H9 (cell line): ENCODE data around the gene FBXL16. TPM values are rescaled to one million over a fixed set of nuclear protein-coding genes. Genes with fewer than 3 reads are reported as not detected.

ENCODE experiments used
- DNase-seq: peaks from one replicate; pipeline ENCODE4 v3.0.0-alpha.2; 2017
- H2AFZ ChIP-seq: one replicate; pipeline ENCODE4 v1.6.1; 2013; ENCODE audit warnings: mild to moderate bottlenecking, low read length, control low read depth, moderate library complexity
- H2AK5ac ChIP-seq: 2 replicates; pipeline ENCODE4 v1.6.1; 2013; ENCODE audit warnings: low read length, control low read depth, mixed read lengths; ENCODE audit not compliant: insufficient read length
- H2BK120ac ChIP-seq: one replicate; pipeline ENCODE4 v1.6.1; 2013; ENCODE audit warnings: low read depth, mild to moderate bottlenecking, low read length, control low read depth, inconsistent platforms; ENCODE audit not compliant: poor library complexity, severe bottlenecking
- H2BK12ac ChIP-seq: 2 replicates; pipeline ENCODE4 v1.6.1; 2013; ENCODE audit warnings: low read length, control low read depth, mixed read lengths, low read depth; ENCODE audit not compliant: insufficient read length
- H2BK15ac ChIP-seq: 2 replicates; pipeline ENCODE4 v1.6.1; 2013; ENCODE audit warnings: low read depth, low read length, control low read depth
- H2BK20ac ChIP-seq: one replicate; pipeline ENCODE4 v1.6.1; 2013; ENCODE audit warnings: low read depth, mild to moderate bottlenecking, low read length, control low read depth, inconsistent platforms; ENCODE audit not compliant: poor library complexity, severe bottlenecking
- H2BK5ac ChIP-seq: 2 replicates; pipeline ENCODE4 v1.6.1; 2013; ENCODE audit warnings: low read length, control low read depth, mixed read lengths; ENCODE audit not compliant: insufficient read length
- H3K14ac ChIP-seq: 2 replicates; pipeline ENCODE4 v1.6.1; 2013; ENCODE audit warnings: low read length, control low read depth; ENCODE audit not compliant: insufficient read depth
- H3K18ac ChIP-seq: 2 replicates; pipeline ENCODE4 v1.6.1; 2013; ENCODE audit warnings: low read depth, mild to moderate bottlenecking, mixed read lengths, low read length, control low read depth; ENCODE audit not compliant: insufficient read length
- H3K23ac ChIP-seq: 2 replicates; pipeline ENCODE4 v1.6.1; 2013; ENCODE audit warnings: low read length, control low read depth, mixed read lengths, low read depth; ENCODE audit not compliant: insufficient read length
- H3K23me2 ChIP-seq: 2 replicates; pipeline ENCODE4 v1.6.1; 2013; ENCODE audit warnings: low read depth, mild to moderate bottlenecking, mixed read lengths, low read length, control low read depth; ENCODE audit not compliant: insufficient read length, poor library complexity, severe bottlenecking
- H3K27ac ChIP-seq: 2 replicates; pipeline ENCODE4 v1.5.1; 2013; ENCODE audit warnings: low read length, control low read depth, mixed read lengths, low read depth; ENCODE audit not compliant: insufficient read length
- H3K27me3 ChIP-seq: 2 replicates; pipeline ENCODE4 v1.6.1; 2013; ENCODE audit warnings: low read length, control low read depth, inconsistent platforms; ENCODE audit not compliant: insufficient read depth
- H3K4ac ChIP-seq: 2 replicates; pipeline ENCODE4 v1.6.1; 2013; ENCODE audit warnings: low read depth, mild to moderate bottlenecking, control low read depth, inconsistent platforms, low read length, moderate library complexity
- H3K4me1 ChIP-seq: 2 replicates; pipeline ENCODE4 v1.6.1; 2013; ENCODE audit warnings: low read length, control low read depth, inconsistent platforms; ENCODE audit not compliant: insufficient read depth
- H3K4me2 ChIP-seq: 2 replicates; pipeline ENCODE4 v1.6.1; 2013; ENCODE audit warnings: low read length, control low read depth, mixed read lengths; ENCODE audit not compliant: insufficient read length, insufficient read depth
- H3K56ac ChIP-seq: 2 replicates; pipeline ENCODE4 v1.6.1; 2013; ENCODE audit warnings: low read depth, mild to moderate bottlenecking, mixed read lengths, low read length, control low read depth; ENCODE audit not compliant: insufficient read length
- H3K79me1 ChIP-seq: 2 replicates; pipeline ENCODE4 v1.6.1; 2013; ENCODE audit warnings: low read depth, mild to moderate bottlenecking, moderate library complexity, low read length, control low read depth, inconsistent platforms; ENCODE audit not compliant: insufficient read depth, poor library complexity, severe bottlenecking
- H3K79me2 ChIP-seq: 2 replicates; pipeline ENCODE4 v1.6.1; 2013; ENCODE audit warnings: low read length, control low read depth, inconsistent platforms; ENCODE audit not compliant: insufficient read depth
- H3K9ac ChIP-seq: 2 replicates; pipeline ENCODE4 v1.6.1; 2013; ENCODE audit warnings: low read length, control low read depth, mixed read lengths; ENCODE audit not compliant: insufficient read length; ENCODE audit errors: extremely low read depth
- H3K9me3 ChIP-seq: one replicate; pipeline ENCODE4 v1.6.1; 2013; ENCODE audit warnings: low read depth, low read length, inconsistent platforms; ENCODE audit not compliant: control insufficient read depth
- H3T11ph ChIP-seq: one replicate; pipeline ENCODE4 v1.6.1; 2013; ENCODE audit warnings: mild to moderate bottlenecking, low read length, control low read depth, inconsistent platforms
- H4K20me1 ChIP-seq: one replicate; pipeline ENCODE4 v1.6.1; 2013; ENCODE audit not compliant: control insufficient read depth, insufficient read length, insufficient read depth
- H4K5ac ChIP-seq: 2 replicates; pipeline ENCODE4 v1.6.1; 2013; ENCODE audit warnings: low read depth, mild to moderate bottlenecking, mixed read lengths, low read length, control low read depth; ENCODE audit not compliant: insufficient read length
- H4K8ac ChIP-seq: replicated peaks from 2 replicates; pipeline ENCODE4 v1.6.1; 2013; ENCODE audit warnings: low read length, control low read depth, mixed read lengths, low read depth; ENCODE audit not compliant: insufficient read length
- H4K91ac ChIP-seq: 2 replicates; pipeline ENCODE4 v1.6.1; 2013; ENCODE audit warnings: low read depth, mild to moderate bottlenecking, moderate library complexity, mixed read lengths, low read length, control low read depth; ENCODE audit not compliant: insufficient read length
- H3K27ac Mint-ChIP-seq, 3 experiments: 2 replicates in 2 of 3; 3 replicates in 1 of 3; pipeline ENCODE4 v1.8.0; 2020 to 2021; ENCODE audit warnings: mixed read lengths in 3 of 3, mild to moderate bottlenecking in 1 of 3, moderate library complexity in 1 of 3
- H3K27me3 Mint-ChIP-seq: 2 replicates; pipeline ENCODE4 v1.8.0; 2021; ENCODE audit warnings: low read depth, mild to moderate bottlenecking, moderate library complexity, mixed read lengths
- H3K36me3 Mint-ChIP-seq, 3 experiments: 2 replicates in 2 of 3; 3 replicates in 1 of 3; pipeline ENCODE4 v1.8.0; 2020 to 2021; ENCODE audit warnings: low read depth in 3 of 3, mixed read lengths in 3 of 3; ENCODE audit not compliant: insufficient read depth in 1 of 3
- H3K4me1 Mint-ChIP-seq, 2 experiments: 2 replicates each; pipeline ENCODE4 v1.8.0; 2020; ENCODE audit warnings: mixed read lengths in 2 of 2
- H3K4me3 Mint-ChIP-seq, 2 experiments: 2 replicates in 1 of 2; 3 replicates in 1 of 2; pipeline ENCODE4 v1.8.0; 2020 to 2021; ENCODE audit warnings: mild to moderate bottlenecking in 2 of 2, mixed read lengths in 2 of 2, moderate library complexity in 1 of 2
- H3K9me3 Mint-ChIP-seq, 2 experiments: 2 replicates in 1 of 2; 3 replicates in 1 of 2; pipeline ENCODE4 v1.8.0; 2020; ENCODE audit warnings: mild to moderate bottlenecking in 2 of 2, mixed read lengths in 2 of 2, moderate library complexity in 1 of 2
- CTCF ChIP-seq: fragments of 200-600 bp; sonication (generic); conservative IDR thresholded peaks from 3 replicates; pipeline ENCODE4 v1.8.0; 2021; ENCODE audit warnings: antibody characterized with exemption, mild to moderate bottlenecking
- WGBS: extraction: QIAGEN DNeasy Blood & Tissue Kit; methylation state at CpG from one replicate; pipeline ENCODE4 v1.1.7; 2013; ENCODE audit warnings: missing lambda C conversion rate, low lambda C conversion rate, mixed read lengths; ENCODE audit not compliant: insufficient read length; ENCODE audit errors: extremely low coverage; 5-methylcytosine and 5-hydroxymethylcytosine counted together
- total RNA-seq: library from RNA; stranded (reverse); gene quantifications from 2 replicates; pipeline ENCODE4 v1.2.1, GENCODE V29; 2021

FBXL16 gene
- total RNA-seq, 1 experiment from 2014 or later, result 9.6 TPM

- Histone ChIP-seq H3K4ac (no peak overlapping the region), H4K8ac (no peak overlapping the region), H2BK20ac (no peak overlapping the region), H3K27me3 (peaks cover 3% of the 10 kb centered on the region; the same call in 1 of the 2 replicates), H2BK12ac (no peak overlapping the region), H4K20me1 (no peaks in the 10 kb centered on the region), H4K91ac (no peak overlapping the region), H2BK15ac (no peak overlapping the region), H3K9ac (no peak overlapping the region), H3T11ph (no peak overlapping the region), H3K9me3 (no peaks in the 10 kb centered on the region), H3K4me1 (no peaks in the 10 kb centered on the region), H2BK5ac (no peak overlapping the region), H2BK120ac (no peak overlapping the region), H3K79me2 (peaks cover 2% of the 10 kb centered on the region; the same call in 1 of the 2 replicates), H3K56ac (no peak overlapping the region), H2AFZ (no peak overlapping the region), H4K5ac (no peak overlapping the region), H3K23ac (no peak overlapping the region), H3K23me2 (peaks cover 14% of the 10 kb centered on the region), H2AK5ac (no peak overlapping the region), H3K4me2 (no peak overlapping the region), H3K18ac (no peak overlapping the region), H3K79me1 (no peaks in the 10 kb centered on the region), H3K14ac (no peak overlapping the region), H3K27ac (no peak overlapping the region)
- peaks cover 9 to 19% of the 10 kb centered on the region in 2 experiments for H3K4me1 Mint-ChIP-seq
- no CpG with 5 or more reads among the region's 51 CpGs for WGBS
- TF ChIP-seq CTCF, result no peak
- H3K27me3 Mint-ChIP-seq, result peaks cover 11% of the 10 kb centered on the region
- DNase-seq, result no peak
- no peaks in the 10 kb centered on the region; a peak in 1 of 5 replicates for H3K9me3 Mint-ChIP-seq
- peaks cover 10 to 39% (median 37%) of the 10 kb centered on the region in 3 experiments; a peak in 6 of 7 replicates for H3K36me3 Mint-ChIP-seq
- H3K4me3 Mint-ChIP-seq, result 0 out of 5 replicates have a peak overlapping the region, but pooled peaks of 1 of the 2 experiments have one; percentile 32
- H3K27ac Mint-ChIP-seq, result no peak overlapping the region
Measured at GRCh38 chr16:686459-687260, 18.9 kb downstream of the FBXL16 start.
